ENCODE results near the gene PALMD.

PALMD gene

DNA sequence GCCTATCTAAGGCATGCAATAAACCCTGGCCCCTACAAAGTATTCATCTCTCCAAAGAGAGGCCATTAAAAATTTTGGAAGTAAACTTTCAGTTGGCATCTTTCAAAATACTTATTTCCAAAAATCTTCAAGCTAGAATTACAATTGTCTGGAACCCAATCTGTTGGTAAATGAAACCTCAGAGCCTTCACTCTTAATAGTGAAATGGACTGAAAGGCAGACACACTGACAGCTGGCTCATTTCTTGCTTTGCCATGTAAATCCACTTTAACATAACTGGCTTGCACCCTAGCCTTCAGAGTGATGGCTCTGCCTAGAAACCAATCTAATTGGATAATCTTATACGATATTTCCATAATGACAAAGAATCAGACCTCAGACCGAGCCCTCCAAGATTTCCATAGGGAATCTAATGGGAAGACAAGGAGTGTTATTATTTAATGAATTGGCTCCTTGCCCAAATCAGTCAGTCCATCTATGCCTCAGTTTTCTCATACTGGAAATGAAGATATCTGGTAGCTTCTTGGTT is 9.2 kb upstream of the PALMD start:
- TF ChIP-seq, protein P1, sequence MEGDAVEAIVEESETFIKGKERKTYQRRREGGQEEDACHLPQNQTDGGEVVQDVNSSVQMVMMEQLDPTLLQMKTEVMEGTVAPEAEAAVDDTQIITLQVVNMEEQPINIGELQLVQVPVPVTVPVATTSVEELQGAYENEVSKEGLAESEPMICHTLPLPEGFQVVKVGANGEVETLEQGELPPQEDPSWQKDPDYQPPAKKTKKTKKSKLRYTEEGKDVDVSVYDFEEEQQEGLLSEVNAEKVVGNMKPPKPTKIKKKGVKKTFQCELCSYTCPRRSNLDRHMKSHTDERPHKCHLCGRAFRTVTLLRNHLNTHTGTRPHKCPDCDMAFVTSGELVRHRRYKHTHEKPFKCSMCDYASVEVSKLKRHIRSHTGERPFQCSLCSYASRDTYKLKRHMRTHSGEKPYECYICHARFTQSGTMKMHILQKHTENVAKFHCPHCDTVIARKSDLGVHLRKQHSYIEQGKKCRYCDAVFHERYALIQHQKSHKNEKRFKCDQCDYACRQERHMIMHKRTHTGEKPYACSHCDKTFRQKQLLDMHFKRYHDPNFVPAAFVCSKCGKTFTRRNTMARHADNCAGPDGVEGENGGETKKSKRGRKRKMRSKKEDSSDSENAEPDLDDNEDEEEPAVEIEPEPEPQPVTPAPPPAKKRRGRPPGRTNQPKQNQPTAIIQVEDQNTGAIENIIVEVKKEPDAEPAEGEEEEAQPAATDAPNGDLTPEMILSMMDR (IDR thresholded peaks at IDR 0.05): no peak

- TF ChIP-seq, protein P1 (IDR thresholded peaks at IDR 0.05): no peak
Measured at GRCh38 chr1:99638853-99639252, 7.1 kb upstream of the PALMD start.

DNA sequence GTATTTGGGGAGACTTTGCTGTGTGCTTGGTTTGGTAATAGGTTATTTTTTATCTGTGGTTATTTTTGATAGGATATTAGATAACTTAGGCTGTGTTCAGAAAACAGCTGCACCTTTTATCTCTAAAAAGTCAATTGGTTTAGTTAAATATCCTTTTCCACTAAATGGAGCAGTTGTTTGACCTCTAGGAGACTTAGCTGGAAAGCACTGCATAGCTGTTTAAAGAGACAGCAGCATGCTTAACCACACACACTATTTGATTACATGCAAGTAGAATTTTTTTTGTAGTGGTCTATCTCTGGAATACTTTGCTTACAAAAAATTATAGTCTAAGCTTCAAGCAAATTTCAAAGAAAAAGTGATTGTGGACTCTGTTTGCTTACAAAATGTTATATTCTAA is 6.5 kb upstream of the PALMD start:
- TF ChIP-seq, protein P1 (IDR thresholded peaks at IDR 0.05): no peak

DNA sequence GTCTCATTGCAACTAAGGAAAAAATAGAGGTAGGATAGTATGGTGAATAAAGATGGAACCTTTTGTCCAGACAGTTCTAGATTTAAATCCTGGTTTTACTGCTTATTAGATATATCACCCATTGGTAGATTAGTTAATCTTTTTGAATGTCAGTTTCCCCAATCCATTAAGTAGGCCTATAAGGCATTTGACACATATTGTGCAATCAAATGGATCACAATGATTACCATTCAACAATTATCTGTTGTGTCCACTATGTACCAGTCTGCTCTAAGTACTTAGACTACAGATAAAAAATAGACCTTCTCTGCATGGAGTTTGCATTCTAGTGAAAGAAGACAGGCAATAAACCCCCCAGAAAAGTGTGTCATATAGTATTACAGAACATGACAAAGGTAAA is 6.0 kb upstream of the PALMD start:
- TF ChIP-seq, protein P1 (IDR thresholded peaks at IDR 0.05): no peak

DNA sequence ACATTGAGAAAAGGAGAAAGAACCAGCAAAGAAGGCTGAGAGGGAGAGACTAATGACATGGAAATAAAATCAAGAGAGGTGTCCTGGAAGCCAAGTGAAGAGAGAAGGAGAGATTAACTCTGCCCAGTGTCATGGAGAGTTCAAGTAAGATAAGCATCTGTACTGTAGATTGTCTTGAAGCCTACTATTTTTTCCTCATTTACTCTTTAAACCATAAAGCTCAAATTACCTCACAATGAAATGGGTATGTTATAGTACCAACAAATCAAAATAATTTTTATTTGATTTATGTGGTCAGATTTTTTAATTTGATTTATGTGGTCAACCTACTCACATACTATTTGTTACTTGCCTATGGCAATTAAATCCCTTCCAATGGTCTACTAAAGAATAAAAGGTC is 5.2 kb upstream of the PALMD start:
- TF ChIP-seq, protein P1 (IDR thresholded peaks at IDR 0.05): no peak

- TF ChIP-seq, protein P1 (IDR thresholded peaks at IDR 0.05): no peak
Measured at GRCh38 chr1:99641558-99641957, 4.4 kb upstream of the PALMD start.

DNA sequence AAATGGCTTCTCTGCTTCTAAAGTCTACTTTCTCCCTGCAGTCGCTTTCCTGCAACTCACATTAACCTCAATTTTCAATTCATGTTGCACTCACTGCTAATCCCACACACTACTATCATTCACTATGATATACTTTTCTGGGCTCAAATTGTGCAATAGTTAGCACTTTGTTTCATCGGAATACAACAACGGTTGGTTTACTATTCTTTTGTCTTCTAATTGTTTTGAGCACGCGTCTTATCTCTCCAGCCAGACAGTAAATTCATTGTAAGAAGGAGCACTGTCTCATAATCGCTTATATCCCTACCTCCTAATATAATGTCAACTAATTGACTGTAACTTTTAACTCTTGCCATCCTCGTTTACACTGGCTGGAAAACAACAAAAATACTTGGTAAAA is 3.9 kb upstream of the PALMD start:
- TF ChIP-seq, protein P1 (IDR thresholded peaks at IDR 0.05): no peak
